MV-4-11 (cell line): ENCODE data around the gene NAGK.
"Not testable (repeated sequence)": the region's sequence is repeated elsewhere in the genome, so short reads cannot be mapped to it uniquely, and the experiment has no call there.

Experiments
- DNase-seq: peaks from one replicate; lab custom pipeline; 2025; lab: John Stamatoyannopoulos, UW

Gene NAGK

GRCh38 chr2:71069376-71069775 is 928 bp downstream of the NAGK start:
- no peak for DNase-seq

- DNase-seq, result peak; percentile 47
Measured at GRCh38 chr2:71070294-71071093, 2.0 kb downstream of the NAGK start.

- peak; percentile 99 for DNase-seq
Measured at GRCh38 chr2:71071681-71072398, 3.4 kb downstream of the NAGK start.

DNA sequence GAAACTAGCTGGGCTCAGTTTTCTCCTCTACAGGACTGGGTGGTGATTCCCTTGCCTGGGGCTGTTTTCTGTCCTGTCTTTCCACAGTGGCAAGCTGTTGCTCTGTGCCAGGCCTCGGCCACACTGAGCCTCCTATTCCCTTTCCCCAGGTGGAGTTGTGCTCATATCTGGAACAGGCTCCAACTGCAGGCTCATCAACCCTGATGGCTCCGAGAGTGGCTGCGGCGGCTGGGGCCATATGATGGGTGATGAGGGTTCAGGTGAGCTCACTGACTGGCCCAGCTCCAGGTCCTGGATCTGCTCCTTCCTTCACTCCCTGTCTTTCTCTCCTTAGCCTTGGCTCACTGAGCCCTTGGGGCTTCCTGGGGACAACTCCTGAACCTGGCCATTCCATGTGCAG is 4.0 kb downstream of the NAGK start:
- DNase-seq, result no peak

GRCh38 chr2:71073475-71073874 is 5.0 kb downstream of the NAGK start:
- no peak for DNase-seq

GRCh38 chr2:71074893-71075395 is 6.5 kb downstream of the NAGK start:
- DNase-seq, result no peak

DNA sequence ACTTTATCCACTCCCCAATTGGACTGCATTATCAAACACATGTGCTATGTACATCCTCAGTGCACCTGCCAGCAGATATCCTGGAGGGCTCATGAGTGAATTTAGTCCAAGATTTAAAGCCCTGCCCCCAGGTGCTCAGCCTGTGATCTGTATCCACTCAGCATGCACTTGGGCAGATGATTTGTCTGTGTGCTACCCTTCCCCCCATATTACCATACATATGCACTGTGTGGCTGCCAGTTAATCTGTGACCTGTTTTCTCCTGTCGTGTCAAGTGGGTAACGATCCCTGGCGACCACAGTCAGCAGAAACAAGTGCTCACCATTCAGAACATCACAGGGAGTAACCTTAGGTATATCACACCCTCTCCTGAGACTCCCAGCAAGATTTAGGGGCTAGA is 10.2 kb downstream of the NAGK start:
- DNase-seq, result no peak

- peak; percentile 85 for DNase-seq
Measured at GRCh38 chr2:71082402-71083252, 14.2 kb downstream of the NAGK start.

GRCh38 chr2:71083297-71083696 is 14.8 kb downstream of the NAGK start:
- DNase-seq, result not testable (repeated sequence)

GRCh38 chr2:71083752-71084312 is 15.4 kb downstream of the NAGK start:
- DNase-seq, result peak; percentile 62

DNA sequence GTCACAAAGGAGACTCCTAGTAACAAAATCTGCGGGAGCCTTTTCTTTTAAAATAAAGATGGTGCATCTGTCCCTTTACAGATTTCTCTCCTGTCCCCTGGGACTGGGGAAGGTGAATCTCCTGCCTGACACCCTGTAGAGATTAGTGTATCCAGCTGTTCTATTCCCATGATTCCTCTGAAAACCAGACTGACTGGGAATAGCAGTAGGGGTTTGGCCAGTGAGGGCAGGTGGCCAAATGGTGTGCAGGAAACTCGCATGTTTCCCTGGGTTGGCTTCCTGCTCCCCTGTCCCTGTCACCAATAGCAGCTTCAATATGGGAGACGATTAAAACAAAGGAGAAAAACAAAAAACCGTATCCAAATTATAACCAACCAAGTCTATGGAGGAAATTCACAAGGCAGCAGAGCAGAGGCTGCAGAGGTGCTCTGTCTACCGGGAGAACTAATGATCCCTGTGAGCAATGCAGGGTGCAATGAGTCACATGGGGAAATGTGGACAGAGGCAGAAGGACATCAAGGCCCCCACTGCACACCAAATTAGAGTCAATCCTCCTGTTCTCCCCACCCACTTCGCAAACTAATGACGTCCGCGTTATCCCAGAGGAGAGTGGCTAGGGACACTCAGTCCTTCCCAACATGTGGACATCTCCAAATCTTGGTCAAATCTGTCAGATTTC is 17.0 kb downstream of the NAGK start:
- not testable (repeated sequence) for DNase-seq

GRCh38 chr2:71089475-71089874 is 21.0 kb downstream of the NAGK start:
- DNase-seq, result not testable (repeated sequence)

DNA sequence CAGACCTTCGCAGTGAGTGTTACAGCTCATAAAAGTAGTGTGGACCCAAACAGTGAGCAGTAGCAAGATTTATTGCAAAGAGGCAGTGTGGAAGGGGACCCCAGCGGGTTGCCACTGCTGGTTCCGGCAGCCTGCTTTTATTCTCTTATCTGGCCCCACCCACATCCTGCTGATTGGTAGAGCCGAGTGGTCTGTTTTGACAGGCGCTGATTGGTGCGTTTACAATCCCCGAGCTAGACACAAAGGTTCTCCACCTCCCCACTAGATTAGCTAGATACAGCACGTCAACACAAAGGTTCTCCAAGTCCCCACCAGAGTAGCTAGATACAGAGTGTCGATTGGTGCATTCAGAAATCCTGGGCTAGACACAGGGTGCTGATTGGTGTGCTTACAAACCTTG is 23.4 kb downstream of the NAGK start:
- not testable (repeated sequence) for DNase-seq

GRCh38 chr2:71092491-71093260 is 24.2 kb downstream of the NAGK start:
- not testable (repeated sequence) for DNase-seq

GRCh38 chr2:71100195-71100964 is 31.9 kb downstream of the NAGK start:
- DNase-seq, result peak; percentile 38

GRCh38 chr2:71101656-71102055 is 33.2 kb downstream of the NAGK start:
- peak; percentile 86 for DNase-seq

DNA sequence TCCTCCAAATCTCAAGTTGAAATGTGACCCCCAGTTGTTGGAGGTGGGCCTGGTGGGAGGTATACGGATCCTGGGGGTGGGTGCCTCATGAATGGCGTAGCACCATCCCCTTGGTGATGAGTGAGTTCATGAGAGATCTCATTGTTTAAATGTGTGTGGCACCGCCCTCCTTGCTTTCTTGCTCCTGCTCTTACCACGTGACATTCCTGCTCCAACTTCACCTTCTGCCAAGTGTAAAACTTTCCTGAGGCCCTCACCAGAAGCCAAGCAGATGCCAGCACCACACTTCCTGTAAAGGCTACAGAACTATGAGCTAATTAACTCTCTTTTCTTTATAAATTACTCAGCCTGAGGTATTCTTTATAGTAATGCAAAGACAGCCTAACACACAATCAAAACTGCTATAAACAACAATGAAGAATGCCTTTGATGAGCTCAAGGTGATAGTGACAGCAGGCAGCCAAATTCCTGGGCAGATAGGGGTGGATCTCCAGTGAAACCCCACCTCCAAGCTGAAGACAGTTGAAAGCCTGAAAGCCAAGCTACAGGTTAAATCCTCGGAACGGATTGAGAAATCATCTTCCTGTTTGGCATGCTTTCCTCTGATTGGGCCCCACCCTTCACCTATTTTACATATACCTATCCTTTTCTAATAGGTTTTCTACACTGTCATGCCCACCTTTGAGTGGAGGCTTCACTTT is 34.7 kb downstream of the NAGK start:
- DNase-seq, result no peak

GRCh38 chr2:71103809-71104208 is 35.4 kb downstream of the NAGK start:
- DNase-seq, result no peak

DNA sequence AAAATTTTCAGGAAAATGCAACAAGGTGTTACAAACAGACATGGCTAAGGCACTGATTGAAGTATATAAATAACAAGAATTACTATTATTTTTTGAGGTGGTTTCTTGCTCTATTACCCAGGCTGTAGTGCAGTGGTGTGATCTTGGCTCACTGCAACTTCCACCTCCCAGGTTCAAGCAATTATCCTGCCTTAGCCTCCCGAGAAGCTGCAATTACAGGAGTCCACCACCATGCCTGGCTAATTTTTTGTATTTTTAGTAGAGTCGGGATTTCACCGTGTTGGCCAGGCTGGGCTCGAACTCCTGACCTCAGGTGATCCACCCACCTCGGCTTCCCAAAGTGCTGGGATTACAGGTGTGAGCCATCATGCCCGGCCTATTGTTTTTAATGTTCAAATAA is 38.0 kb downstream of the NAGK start:
- not testable (repeated sequence) for DNase-seq
